Adrenal gland (tissue), 12 donors: ENCODE measurements around the gene FNDC3B. TPM values are rescaled to one million over a fixed set of nuclear protein-coding genes. Genes with fewer than 3 reads are reported as not detected.

Experiments used
- DNase-seq, 7 donors: peaks; one replicate each; pipeline ENCODE4 v3.0.0-alpha.2; 2019 to 2020
- H3K27ac ChIP-seq, 5 donors: fragments of 200-600 bp; sonication (generic) in 4 of 5; 1 replicate in 3 of 5; 2 replicates in 2 of 5; pipeline versions ENCODE4 v1.5.1 to v1.8.0; 2016 to 2020; ENCODE audit warnings: mild to moderate bottlenecking in 1 of 5
- H3K27me3 ChIP-seq: fragments of 200-600 bp; 2 replicates; pipeline ENCODE4 v1.8.0; 2021
- H3K36me3 ChIP-seq, 2 donors: fragments of 200-600 bp; replicated peaks in 1 of 2; 1 replicate in 1 of 2; 2 replicates in 1 of 2; pipeline versions ENCODE4 v1.5.1 to v1.8.0; 2018 to 2022
- H3K4me1 ChIP-seq, 2 donors: fragments of 200-600 bp; replicated peaks in 1 of 2; 1 replicate in 1 of 2; 2 replicates in 1 of 2; pipeline versions ENCODE4 v1.5.1 to v1.8.0; 2018 to 2021
- H3K4me3 ChIP-seq, 4 donors: fragments of 200-600 bp; sonication (generic) in 3 of 4; one replicate each; pipeline ENCODE4 v1.5.1; 2016 to 2018
- H3K9me3 ChIP-seq, 3 donors: fragments of 200-600 bp; sonication (generic) in 1 of 3; replicated peaks in 1 of 3; 1 replicate in 2 of 3; 2 replicates in 1 of 3; pipeline versions ENCODE4 v1.5.1 to v1.8.0; 2016 to 2021
- CTCF ChIP-seq, 6 experiments: fragments of 450-650 bp in 4 of 6; fragments of 200-600 bp in 2 of 6; sonication (generic) in 1 of 6; IDR thresholded peaks; 1 replicate in 5 of 6; 2 replicates in 1 of 6; pipeline versions ENCODE4 v1.5.1 to v1.8.0; 2016 to 2021; ENCODE audit warnings: antibody characterized with exemption in 6 of 6, mild to moderate bottlenecking in 2 of 6, moderate library complexity in 1 of 6
- POLR2A ChIP-seq, 2 donors: fragments of 450-650 bp; IDR thresholded peaks; one replicate each; pipeline ENCODE4 v1.6.1; 2017; ENCODE audit warnings: antibody characterized with exemption in 2 of 2, mild to moderate bottlenecking in 2 of 2, moderate library complexity in 1 of 2
- WGBS, 4 donors: extraction: QIAGEN DNeasy Blood & Tissue Kit in 2 of 4; methylation state at CpG; one replicate each; pipeline versions ENCODE4 v1.1.5 to v1.1.7; 2013 to 2017; 5-methylcytosine and 5-hydroxymethylcytosine counted together
- intact Hi-C, 2 donors: fragments of 100-400 bp; cut with DNase I; formaldehyde crosslinking; loops; one replicate each; pipeline versions ENCODE4 v1.14.1 to v1.15.0; 2022 to 2023
- polyA plus RNA-seq, 3 donors: library from polyadenylated mRNA; stranded (reverse); fragments of 200-250 nt in 2 of 3; fragments of 350-450 nt in 1 of 3; fragmentation: Illumina TruSeq in 1 of 3; extraction: RNeasy Lipid Tissue Mini Kit (QIAGEN cat#74804) in 1 of 3; gene quantifications; one replicate each; pipeline ENCODE4 v1.2.3, GENCODE V29; 2013 to 2014
- total RNA-seq, 9 donors: library from RNA; depleted of rRNA in 4 of 9; stranded (reverse); fragments of >200 nt in 4 of 9; fragments of 120-200 nt in 1 of 9; fragmentation: NEBNext Ultra II Directional in 1 of 9; extraction: Animal tissue kit (Norgen Biotek cat#: 25700) in 1 of 9; gene quantifications; one replicate each; pipeline versions ENCODE4 v1.1.0 to v1.2.4, GENCODE V29; 2013 to 2023
- donor health status: healthy with polysubstance abuse.
- donor health status: Bipolar disorder and iron deficiency.
- donor health status: DM: yes; HTN: yes; CAD: no.
- donor health status: DM: no; HTN: no; CAD: no.
- donor health status: DM: no; HTN: no; CAD: no.
- donor health status: DM: yes; HTN: yes; CAD: no.

Gene FNDC3B
- total and polyA plus RNA-seq, 12 donors, result 9.9 to 228 (median 105) TPM

DNA sequence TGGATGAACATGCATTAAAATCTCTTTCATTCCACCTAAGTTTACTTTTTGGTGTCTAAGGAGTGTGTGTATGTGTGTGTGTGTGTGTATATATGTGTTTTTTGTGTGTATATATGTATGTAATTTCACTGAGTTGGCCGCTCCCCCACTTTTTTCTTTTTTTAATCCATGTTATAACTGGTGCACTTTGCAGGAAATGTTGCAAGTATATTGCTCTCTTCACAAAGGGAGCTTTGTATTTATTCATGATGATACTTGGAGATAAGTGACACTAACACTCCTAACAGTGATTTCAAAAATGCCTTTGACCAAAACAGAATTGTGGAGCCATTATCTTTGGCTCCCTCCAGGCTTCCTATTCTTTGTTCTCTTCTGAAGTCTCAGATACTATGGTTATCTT lies 95.8 kb downstream of the FNDC3B start:
- Histone ChIP-seq H3K4me1 (peaks cover 40 to 85% of the 10 kb centered on the region in 2 donors), H3K9me3 (no peaks in the 10 kb centered on the region), H3K4me3 (no peak overlapping the region), H3K27ac (peak overlapping the region in 3 of 5 donors; percentile 10 to 87 (median 84)), H3K27me3 (no peaks in the 10 kb centered on the region), H3K36me3 (peaks cover 0 to 6% of the 10 kb centered on the region in 2 donors)
- intact Hi-C loops, result no loop called here
- no peak for DNase-seq
- TF ChIP-seq CTCF (IDR thresholded peaks at IDR 0.05) (no peak), POLR2A (IDR thresholded peaks at IDR 0.05) (no peak)
- WGBS, 4 donors, result 90 to 93% (median 91%) methylated on average over 1 of the region's 1 CpG

DNA sequence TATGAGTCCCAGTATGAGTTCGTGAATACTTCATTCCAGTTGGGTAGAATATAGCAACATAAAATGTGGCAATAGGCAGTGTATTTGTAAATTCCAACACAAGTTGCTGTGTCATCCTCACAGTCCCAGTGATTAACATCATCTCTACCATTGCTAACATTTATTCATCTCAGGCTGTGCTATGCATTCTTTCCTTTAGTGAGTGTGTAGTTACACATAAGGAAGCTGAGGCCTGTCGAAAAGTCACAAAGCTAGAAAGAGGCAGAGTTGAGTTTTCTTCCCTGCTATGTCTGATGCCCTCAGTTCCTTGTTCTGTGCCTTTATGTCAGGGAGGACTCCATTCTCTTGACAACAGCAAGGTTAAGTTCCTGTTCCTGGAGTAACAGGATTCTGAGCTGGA lies 96.4 kb downstream of the FNDC3B start:
- Histone ChIP-seq H3K4me3 (no peak overlapping the region), H3K27me3 (no peaks in the 10 kb centered on the region), H3K27ac (peak overlapping the region; percentile 17 to 87 (median 73)), H3K36me3 (peaks cover 0 to 6% of the 10 kb centered on the region in 2 donors), H3K4me1 (peaks cover 47 to 85% of the 10 kb centered on the region in 2 donors), H3K9me3 (no peaks in the 10 kb centered on the region)
- 74 to 89% (median 83%) methylated on average over 2 of the region's 2 CpGs for WGBS, 4 donors
- intact Hi-C loops, result no loop called here
- no peak for DNase-seq
- no peak for TF ChIP-seq CTCF (IDR thresholded peaks at IDR 0.05)
- no peak for TF ChIP-seq POLR2A (IDR thresholded peaks at IDR 0.05)

GRCh38 chr3:172136330-172136729 lies 97.0 kb downstream of the FNDC3B start:
- Histone ChIP-seq H3K36me3 (peaks cover 0 to 6% of the 10 kb centered on the region in 2 donors), H3K4me3 (no peak overlapping the region), H3K27ac (peak overlapping the region; percentile 17 to 87 (median 73)), H3K27me3 (no peaks in the 10 kb centered on the region), H3K4me1 (peaks cover 50 to 86% of the 10 kb centered on the region in 2 donors), H3K9me3 (no peaks in the 10 kb centered on the region)
- 77 to 96% (median 92%) methylated on average over 1 of the region's 1 CpG for WGBS, 4 donors
- intact Hi-C loops, result no loop called here
- DNase-seq, result peak in 1 of 7 donors; percentile 14
- TF ChIP-seq CTCF (IDR thresholded peaks at IDR 0.05) (no peak), POLR2A (IDR thresholded peaks at IDR 0.05) (no peak)

DNA sequence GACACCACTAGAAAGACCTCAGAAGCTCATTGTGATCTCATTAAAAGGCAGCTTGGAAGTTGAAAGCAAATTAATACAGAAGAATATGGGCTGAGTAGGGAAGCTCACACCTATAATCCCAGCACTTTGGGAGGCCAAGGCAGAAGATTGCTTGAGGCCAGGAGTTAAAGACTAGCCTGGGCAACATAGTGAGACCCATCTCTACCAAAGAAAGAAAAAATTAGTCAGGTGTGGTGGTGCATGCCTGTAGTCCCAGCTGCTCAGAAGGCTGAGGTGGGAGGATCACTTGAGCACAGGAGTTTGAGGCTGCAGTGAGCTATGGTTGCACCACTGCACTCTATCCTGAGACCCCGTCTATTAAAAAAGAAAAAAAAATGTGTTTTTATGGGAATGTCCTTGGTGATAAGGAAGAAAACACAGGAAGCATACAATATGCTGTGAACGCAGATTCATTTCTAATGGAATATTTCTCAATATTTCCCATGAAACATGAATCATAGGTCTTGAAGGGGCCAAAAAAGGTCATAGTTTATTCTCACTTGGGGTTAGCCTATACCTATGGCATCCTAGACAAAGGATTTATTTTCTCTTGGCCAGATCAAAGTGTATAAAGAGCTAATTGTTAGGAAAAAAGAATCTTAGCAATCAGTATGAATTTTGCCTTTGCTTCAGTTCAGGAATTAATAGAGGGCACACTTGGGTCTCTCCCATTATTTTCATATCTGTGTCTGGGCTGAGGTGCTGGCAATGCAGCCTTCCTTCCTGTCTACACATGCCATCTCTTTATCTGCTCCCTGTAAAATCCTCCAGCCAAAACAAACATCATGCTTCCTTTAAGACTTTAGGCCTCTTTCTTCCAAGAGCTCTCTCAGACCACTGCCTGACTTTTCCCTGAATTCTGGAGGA lies 98.2 kb downstream of the FNDC3B start:
- 2 to 20% (median 11%) methylated on average over 2 of the region's 2 CpGs for WGBS, 4 donors
- H3K36me3 ChIP-seq, result peaks cover 0 to 6% of the 10 kb centered on the region in 2 donors
- H3K4me1 ChIP-seq, result peaks cover 62 to 91% of the 10 kb centered on the region in 2 donors
- H3K27me3 ChIP-seq, result no peaks in the 10 kb centered on the region
- DNase-seq, result peak in 3 of 7 donors; percentile 15 to 41 (median 29)
- H3K9me3 ChIP-seq, result no peaks in the 10 kb centered on the region
- intact Hi-C loops, result no loop called here
- no peak overlapping the region for H3K4me3 ChIP-seq
- H3K27ac ChIP-seq, result peak overlapping the region; percentile 62 to 87 (median 76)
- TF ChIP-seq POLR2A (IDR thresholded peaks at IDR 0.05), result no peak
- no peak for TF ChIP-seq CTCF (IDR thresholded peaks at IDR 0.05)
